ENCODE data around the gene SEH1L.
A peak's percentile ranks its signal among the peaks of the same experiment; 100 is the strongest.

SEH1L gene

DNA sequence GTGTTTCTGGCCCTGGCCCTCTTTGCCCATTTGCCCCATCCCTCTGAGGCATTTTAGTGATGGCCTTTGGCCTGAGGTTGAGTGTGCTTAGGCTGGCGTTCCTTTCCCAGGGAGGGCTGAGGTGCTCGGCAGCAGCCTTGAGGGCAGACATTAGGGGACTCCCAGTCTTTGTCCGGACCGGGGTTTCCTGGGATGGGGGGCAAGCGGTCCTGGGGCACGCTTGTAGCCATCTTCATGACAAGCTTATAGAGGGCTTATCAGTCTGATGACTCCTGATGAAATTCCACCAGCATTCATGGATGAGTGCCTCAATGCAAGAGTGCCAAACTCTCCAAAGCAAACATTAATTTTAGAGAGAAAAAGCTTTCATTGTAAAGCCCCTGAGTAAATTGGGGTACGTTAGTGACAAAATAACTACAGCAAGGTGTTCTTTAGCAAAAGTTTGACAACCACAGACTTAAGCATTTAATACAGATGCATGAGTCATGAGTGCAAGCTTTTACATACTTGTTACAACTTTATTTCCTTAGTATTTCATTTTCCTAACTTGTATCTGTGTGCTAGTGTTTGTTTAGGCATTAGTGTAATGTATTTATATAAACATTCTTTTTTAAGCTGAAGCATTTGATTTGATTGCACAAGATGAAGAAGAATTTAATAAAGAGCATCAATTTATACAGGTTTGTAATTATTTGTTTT is 89.0 kb downstream of the SEH1L start:
- DNase-seq (ENCODE audit: low read depth), result peak; percentile 29
